Activated CD8-positive, alpha-beta memory T cell treated with anti-CD3 and anti-CD28 coated beads, Interleukin-2, amount 50 U/mL, for 4 hours (primary cell): ENCODE data around the gene RAB30.

Experiments
- DNase-seq: peaks from one replicate; pipeline ENCODE4 v3.0.0-alpha.2; 2020

The RAB30 gene

DNA sequence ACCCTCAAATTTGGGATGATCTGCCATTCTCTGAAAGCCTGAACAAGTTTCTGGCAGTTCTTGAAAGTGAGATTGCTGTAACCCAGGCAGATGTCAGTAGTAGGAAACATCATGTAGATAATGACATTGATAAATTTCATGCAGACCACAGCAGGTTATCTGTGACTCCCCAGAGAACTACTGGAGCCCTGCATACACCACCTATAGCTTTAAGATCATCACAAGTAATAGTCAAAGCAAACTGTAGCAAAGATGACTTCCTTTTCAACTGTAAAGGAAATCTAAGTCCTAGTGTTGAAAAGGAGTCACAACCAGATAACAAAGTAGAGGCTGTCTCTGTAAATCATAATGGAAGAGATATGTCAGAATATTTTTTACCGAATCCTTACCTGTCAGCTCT lies 139.1 kb downstream of the RAB30 start:
- DNase-seq = no peak

DNA sequence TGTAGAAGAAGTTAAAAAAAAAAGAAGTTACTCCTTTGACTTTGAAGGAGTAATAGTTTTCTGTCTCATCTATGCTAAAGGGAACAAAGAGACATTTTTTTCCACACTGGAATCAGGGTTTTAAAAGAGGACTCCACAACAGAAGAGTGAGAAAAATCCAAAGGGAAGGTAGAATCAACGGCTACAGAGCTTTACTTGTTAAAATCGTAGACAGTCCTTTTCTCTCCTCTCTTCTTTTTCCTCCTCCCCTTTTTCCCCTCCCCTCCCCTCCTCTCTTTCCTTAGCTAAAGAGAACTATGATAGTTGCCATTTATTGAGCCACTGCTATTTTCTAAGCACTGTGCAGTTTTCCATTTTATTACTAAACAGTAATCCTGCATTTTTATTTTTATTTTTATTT lies 141.0 kb downstream of the RAB30 start:
- no peak for DNase-seq

- DNase-seq = no peak
Observed at GRCh38 chr11:82930229-82930628, 141.5 kb downstream of the RAB30 start.

DNA sequence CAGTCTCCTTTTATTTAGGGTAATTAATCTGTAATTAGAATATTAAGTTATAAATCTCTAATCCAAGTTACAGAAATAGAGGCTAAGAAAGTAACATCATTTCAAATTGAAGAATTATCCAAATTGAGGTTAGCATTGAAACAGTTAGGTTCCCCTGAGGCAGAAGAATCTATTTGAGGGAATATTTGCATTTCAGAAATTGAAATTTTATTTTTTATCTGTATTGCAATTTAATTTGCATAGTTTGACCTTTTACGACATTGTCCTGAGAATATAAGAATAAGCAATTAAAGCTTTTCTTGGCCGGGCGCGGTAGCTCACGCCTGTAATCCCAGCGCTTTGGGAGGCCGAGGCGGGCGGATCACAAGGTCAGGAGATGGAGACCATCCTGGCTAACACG lies 142.6 kb downstream of the RAB30 start:
- DNase-seq = no peak

- DNase-seq = peak; percentile 19
Observed at GRCh38 chr11:82927264-82927880, 144.3 kb downstream of the RAB30 start.

DNA sequence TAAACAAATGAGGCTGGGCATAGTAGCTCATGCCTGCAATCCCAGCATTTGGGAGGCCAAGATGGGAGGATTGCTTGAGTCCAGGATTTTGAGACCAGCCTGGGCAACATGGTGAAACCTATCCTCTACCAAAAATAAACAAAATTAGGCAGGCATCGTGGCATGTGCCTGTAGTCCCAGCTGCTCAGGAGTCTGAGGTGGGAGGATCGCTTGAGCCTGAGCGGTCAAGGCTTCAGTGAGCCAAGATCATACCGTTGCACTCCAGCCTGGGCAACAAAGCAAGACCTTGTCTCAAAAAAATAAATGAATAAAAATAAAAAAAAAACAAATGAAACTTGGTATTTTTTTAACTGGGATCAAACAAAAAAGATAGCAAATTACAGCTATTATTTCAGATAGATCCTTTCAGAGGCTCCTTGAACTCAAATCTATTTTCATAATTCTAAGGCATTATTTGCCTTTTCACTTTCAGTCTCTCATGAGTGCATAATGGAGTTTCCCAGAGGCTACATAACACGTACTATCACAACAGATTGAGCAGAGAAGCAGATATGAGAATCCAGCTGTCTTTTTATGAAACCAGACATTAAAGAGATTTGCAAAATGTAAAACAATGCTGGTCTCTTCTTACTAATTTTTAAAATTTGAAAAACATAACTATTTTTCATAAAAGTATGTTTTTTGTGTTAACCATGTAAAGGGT lies 147.0 kb downstream of the RAB30 start:
- DNase-seq = no peak
